HG02943 (cell line): Measurements from ENCODE around the gene EXOC7.
"Not testable (repeated sequence)": the region's sequence is repeated elsewhere in the genome, so short reads cannot be mapped to it uniquely, and the experiment has no call there.

Source experiments
- ATAC-seq: cut with Tn5 transposase; IDR thresholded peaks from one replicate; pipeline ENCODE4 v1.9.1; 2021; ENCODE audit warnings: mild to moderate bottlenecking, low read depth, moderate library complexity; ENCODE audit not compliant: unreplicated experiment

The EXOC7 gene

DNA sequence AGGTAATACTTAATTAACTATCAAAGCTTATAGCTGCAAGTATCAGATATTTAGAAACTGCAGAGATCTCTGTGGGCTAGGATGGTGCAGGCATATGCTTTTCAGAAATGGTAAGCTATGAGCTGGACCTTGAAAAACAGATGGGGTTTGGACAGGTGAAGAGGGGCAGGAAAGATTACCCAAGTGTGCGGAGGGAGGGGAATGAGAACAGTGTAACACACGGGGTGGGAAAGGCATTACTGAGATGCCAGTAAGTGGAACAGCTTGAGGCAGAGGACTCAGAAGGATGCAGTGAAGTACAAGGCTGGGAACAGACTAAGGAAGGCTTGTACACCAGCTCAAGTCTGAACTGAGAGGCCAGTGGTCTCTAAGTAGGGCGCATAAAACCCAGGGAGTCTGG is 54.3 kb downstream of the EXOC7 start:
- ATAC-seq, result no peak

DNA sequence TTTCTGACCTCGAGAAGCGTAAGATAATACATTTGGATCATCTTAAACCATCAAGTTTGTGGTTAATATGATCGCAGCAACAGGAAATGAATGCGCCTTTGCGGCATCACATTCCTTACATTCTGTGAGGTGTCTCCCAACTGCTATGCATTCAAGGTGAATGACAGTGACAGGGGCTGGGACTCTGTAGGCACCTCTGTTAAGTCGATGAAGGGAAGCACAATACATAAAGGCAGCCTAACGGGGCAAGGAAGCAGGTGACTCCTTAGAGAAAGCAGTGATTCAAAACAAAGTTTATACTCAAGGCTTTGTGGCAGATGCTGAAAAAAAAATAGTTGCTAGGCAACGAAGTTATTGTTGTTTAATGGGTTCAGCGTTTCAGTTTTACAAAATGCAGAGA is 54.9 kb downstream of the EXOC7 start:
- ATAC-seq, result no peak

DNA sequence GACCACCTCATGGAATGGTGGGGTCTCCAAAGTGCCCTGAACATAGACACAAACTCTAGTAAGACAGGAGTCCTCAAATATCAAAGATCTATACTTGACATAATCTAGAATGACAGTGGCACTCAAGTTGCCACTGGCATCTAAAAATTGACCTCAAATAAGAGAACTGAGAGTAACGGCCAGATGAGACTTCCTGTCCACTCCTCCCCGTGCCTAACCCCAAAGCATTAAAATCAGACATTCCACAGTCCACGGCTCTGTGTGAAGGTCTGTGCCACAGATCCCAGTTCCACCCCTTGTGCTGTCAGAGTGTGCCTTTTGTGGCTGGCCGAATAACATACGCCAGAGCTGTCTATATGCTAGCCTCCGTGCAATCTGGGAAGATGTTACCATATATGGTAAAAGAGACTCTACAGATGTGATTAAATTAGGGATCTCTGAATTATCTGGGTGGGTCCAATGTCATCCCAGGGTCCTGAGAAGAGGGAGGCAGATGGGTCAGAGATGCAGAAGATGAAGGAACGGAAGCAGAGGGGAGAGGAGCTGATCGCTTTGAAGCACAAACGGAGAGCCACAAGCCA is 55.5 kb downstream of the EXOC7 start:
- ATAC-seq, result no peak

DNA sequence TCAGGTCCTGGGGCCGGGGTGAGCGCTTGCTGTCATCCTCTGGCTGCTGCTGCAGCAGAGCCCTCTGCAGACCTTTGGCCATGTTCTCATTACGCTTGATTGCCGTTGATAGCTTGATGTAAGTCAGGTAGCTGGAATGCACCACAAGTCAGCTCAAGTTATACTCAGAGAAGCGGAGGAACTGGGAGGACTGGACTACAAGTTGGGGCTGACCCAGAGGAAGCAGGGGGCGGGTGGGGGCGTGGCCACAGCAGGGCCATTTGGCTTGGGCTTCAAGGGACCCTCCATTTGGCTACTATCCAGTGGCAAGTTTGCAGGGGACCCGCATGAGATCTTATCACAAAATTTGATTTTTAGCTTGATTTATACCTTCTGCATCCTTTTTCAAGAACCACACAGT is 57.5 kb downstream of the EXOC7 start:
- no peak for ATAC-seq

DNA sequence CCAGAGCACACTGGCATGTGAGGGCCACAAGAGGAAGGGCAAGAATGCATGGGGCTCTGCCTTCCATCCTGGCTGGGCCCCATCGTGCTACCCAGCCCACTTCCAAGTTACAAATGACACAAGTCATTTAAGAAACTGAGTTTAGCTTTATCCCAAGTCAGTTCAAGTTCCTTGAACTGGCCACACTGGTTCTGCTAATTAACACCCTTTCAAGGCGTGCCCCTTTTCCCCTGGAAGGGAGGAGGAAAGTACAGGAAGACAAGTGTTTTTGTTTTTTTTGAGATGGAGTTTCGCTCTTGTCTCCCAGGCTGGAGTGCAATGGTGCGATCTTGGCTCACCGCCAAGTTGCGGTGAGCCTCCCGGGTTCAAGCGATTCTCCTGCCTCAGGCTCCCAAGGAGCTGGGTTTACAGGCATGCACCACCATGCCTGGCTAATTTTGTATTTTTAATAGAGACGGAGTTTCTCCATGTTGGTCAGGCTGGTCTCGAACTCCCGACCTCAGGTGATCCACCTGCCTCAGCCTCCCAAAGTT is 59.0 kb downstream of the EXOC7 start:
- not testable (repeated sequence) for ATAC-seq

DNA sequence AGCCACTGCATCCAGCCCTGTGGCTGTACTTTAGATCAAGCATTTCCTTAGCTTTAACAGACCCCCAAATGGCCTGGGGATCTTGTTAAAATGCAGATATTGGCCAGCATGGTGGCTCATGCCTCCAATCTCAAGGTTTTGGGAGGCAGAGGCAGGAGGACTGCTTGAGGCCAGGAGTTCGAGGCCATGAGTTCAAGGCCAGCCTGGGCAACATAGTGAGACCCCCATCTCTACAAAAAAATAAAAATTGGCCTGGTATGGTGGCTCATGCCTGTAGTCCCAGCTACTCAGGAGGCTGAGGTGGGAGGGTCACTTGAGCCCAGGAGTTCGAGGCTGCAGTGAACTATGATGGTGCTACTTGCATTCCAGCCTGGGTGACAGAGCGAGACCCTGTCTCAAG is 60.7 kb downstream of the EXOC7 start:
- not testable (repeated sequence) for ATAC-seq

DNA sequence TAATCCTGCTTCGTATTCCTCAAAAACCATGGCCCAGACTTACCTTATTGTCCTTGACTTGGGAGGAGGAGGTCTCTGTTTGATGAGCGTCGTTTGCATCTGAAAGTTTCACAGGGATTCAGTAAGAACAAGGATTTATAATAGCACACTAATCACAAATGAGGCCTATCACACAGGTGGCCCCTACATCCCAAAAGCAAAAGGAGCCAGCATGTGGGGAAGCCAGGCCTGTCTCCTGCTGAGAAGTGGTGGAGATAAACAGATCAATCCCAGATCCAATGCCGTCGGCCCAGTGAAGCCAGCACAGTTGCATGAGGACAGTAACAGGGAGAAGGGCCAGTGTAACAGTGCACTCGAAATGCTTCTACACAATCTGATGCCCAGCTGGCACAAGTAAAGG is 63.2 kb downstream of the EXOC7 start:
- no peak for ATAC-seq

DNA sequence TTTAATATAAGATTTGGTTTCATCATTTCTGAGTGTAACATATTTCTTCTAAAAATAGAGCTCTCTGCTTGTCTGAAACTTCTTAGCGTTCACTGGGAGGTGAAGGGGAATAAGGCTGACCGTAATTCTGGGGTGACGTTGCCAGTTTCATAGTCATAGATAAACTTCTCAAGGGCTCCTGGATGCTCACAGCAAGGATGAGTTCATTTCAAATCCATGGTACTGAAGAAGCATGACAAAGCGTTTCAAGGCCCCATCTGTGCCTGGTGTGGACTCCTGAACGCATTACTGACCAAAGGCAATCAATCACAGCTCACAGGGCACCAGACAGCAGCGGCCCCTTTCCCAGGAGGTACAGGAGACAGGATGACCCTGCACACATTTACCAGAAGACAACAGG is 64.5 kb downstream of the EXOC7 start:
- no peak for ATAC-seq

DNA sequence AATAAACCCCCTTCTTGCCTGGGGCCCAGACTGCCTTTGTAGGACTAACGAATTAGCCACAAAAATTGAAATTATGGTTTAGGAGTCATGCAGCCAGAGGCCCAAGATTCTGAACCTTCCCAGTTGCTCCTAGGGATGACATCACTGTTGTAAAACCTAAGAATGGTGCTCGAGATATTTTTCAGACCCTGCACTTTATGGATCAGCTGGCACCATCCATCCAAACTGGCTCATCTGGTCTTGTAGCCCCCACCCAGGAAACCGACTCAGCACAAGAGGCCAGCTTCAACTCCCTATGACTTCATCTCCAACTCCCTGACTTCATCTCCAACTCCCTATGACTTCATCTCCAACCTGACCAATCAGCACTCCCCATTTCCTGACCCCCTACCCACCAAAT is 65.5 kb downstream of the EXOC7 start:
- ATAC-seq, result no peak

DNA sequence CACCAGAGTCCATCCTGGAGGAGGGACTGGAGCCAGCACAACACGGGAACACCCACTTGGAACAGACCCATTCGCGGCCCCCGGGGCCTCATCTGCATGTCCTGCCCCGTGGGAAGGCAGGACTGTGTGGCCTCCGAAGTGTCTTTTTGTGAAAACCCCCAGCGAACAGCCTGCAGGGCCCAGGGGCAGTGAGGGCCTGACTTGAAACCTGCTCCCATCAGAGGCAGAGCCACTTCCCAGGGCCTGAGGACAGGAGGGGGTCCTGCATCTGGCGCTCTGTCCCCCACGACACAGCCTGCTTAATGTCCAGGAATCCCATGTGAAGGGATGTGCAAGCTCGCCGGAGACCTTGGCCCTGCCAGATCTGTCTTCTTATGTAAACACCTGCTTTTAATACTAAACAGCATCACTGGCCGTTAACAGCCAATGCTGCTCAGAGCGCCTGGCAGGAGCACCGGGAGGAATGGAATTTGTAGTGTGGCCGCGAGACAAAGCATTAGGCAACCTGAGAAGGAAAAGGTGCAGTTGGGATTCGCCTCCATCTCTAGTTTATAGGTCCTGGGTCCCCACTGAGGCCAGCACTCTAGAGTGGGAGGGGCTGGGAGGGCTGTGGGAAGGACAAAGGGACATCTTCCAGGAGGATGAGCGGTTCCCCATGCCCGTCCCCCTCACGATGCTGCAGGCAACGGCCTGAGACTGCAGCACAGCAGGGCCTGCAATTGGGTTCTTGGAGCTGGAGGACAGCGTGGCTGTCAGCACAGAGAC is 66.9 kb downstream of the EXOC7 start:
- ATAC-seq, result no peak

DNA sequence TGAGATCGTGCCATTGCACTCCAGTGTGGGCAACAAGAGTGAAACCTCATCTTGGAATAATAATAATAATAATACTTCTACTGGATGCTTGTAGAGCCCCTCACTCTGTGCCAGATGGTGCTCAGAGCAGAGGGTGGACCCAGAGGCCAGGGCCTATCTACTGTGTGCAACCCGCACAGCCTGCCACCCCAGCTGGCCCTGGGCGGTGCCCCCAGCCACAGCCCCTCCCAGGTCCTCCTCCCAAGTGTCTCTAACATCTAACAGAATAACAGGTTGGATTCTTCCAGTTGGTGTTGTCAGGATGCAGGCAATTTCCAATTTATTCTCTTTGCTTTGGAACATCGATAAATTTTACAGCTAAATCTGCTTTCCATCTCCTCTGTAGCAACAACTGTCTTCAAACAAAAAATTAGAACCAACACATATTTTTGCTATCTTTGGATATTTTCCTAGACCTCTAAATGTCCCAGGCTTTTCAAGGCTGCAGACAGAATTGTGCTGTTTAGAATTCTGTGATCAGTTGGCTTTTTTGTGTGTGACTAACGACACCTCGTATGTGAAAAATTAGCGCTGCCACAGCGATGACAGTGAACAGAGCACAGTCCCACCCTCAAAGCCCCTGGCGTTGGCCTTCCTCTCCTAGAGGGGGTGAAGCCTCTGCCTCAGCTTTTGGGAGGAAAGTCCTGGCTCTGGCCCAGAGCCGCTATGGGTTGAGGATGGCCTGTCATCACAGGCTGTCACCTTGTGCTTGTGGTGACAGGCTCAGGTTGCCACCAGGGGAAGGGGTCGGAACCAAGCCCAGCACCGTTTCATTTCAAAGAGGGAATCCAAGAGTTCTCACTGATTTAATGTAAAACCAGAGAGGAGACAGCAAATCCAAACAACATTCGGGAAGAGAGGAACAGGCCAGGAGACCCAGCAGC is 68.9 kb downstream of the EXOC7 start:
- no peak for ATAC-seq

DNA sequence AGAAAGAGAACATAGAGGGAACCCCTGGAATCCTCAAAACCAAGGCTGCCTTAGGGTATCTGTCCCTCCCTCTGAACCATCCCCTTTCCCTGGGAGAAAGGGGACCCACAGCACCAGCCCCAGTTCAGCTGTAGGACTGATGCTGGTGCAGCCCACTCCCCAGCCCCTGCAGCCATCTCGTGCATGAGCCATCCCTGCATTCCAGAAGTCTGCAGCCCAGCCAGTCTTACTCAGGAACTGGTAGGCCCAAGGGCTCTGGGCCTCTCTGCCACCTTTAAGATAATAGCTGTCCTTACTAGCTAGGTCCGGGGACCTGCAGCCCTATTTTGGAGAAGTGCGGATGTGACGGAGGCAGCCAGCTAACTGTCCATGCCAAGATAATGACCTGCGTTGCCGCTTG is 70.4 kb downstream of the EXOC7 start:
- no peak for ATAC-seq

DNA sequence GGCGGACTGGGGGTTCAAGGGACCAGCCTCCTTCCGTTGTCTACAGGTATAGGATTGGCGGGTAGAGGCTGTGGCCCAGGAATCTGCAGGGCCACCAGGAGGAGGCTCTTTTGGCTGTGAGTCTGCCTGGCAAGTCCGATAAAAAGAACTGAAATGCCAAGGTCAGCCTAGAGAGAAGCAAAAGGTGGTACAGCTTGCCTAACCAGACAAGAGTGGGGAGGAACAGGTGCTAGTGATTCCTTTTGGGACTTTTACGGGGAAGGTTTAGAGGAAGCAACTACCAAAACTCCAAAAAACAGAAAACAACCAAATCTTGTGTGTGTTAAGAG is 70.8 kb downstream of the EXOC7 start:
- ATAC-seq, result no peak

DNA sequence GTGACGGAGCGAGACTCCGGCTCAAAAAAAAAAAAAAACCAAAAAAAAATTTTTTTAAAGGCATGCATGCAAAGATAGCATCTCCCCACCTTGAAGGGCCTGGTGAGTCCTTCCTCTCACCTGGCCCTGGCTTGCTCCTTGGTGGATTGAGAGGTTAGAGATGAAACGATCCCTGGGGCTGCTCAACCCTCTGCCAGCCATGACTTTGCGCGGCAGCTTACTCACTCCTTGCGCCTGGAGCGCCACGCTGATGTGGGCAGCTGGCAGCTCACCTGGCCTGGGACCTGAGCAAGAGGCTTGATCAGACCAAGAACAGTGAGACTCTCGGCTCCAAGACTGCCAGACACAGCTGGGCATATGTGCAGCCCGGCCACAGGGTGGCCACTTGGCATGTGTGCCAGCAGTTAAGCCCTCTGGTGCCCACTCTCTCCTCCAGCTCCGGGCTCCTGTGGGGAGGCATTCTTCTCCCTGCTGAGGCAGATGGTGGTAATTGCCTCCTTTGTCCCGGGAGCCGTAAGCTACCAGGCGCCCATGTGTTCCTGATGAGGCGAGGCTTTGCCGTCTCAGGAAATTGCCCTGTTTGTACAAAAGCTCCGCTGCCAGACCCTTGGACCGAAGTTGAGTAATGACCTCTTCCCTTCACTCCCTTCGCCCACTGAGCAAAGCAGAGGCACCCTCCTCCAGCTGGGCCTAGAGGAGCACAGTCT is 71.4 kb downstream of the EXOC7 start:
- no peak for ATAC-seq
